T-helper 2 cell treated with Interferon-gamma antibody and Interleukin-4, amounts not matched to agents 100 ng/mL and 5 ng/mL, for 36 hours (primary cell): ENCODE results near the gene PCDHB15. TPM values are rescaled to one million over a fixed set of nuclear protein-coding genes. Genes with fewer than 3 reads are reported as not detected.
"Not testable (repeated sequence)": the region's sequence is repeated elsewhere in the genome, so short reads cannot be mapped to it uniquely, and the experiment has no call there.

Source experiments
- intact Hi-C: fragments of 100-400 bp; cut with micrococcal nuclease; formaldehyde crosslinking; loops from one replicate; pipeline ENCODE4 v1.15.1; 2023
- total RNA-seq: library from RNA; stranded (reverse); gene quantifications from 2 replicates; pipeline ENCODE4 v1.2.3, GENCODE V29; 2022

The PCDHB15 gene
- total RNA-seq = not detected in 2 replicates

GRCh38 chr5:141245250-141245717, at the start of gene PCDHB15:
TSS of gene PCDHB15 (plus strand) at chr5:141245395. CDS start at chr5:141245579, 184 bp downstream.
- intact Hi-C loops = no loop called here

- intact Hi-C loops = no loop called here
Measured at GRCh38 chr5:141196363-141196762, 48.8 kb upstream of the PCDHB15 start.

GRCh38 chr5:141199359-141200235, 45.6 kb upstream of the PCDHB15 start, which contains the start of gene PCDHB11:
TSS of gene PCDHB11 (plus strand) at chr5:141199627. CDS start at chr5:141199775, 148 bp downstream.
- intact Hi-C loops = no loop called here

- intact Hi-C loops = not testable (repeated sequence)
Measured at GRCh38 chr5:141201126-141201525, 44.1 kb upstream of the PCDHB15 start.

GRCh38 chr5:141201646-141202045, 43.5 kb upstream of the PCDHB15 start:
- intact Hi-C loops = not testable (repeated sequence)

GRCh38 chr5:141208478-141208877, 36.7 kb upstream of the PCDHB15 start, which contains the start of gene PCDHB12:
TSS of gene PCDHB12 (plus strand) at chr5:141208719. CDS start at chr5:141208908, 189 bp downstream.
- intact Hi-C loops = no loop called here

GRCh38 chr5:141210281-141210680, 34.9 kb upstream of the PCDHB15 start:
- intact Hi-C loops = not testable (repeated sequence)

GRCh38 chr5:141210849-141211248, 34.3 kb upstream of the PCDHB15 start:
- intact Hi-C loops = not testable (repeated sequence)

- intact Hi-C loops = not testable (repeated sequence)
Measured at GRCh38 chr5:141213656-141214339, 31.4 kb upstream of the PCDHB15 start, which contains the start of gene PCDHB13. TSS of gene PCDHB13 (plus strand) at chr5:141213919. CDS start at chr5:141214124, 205 bp downstream.

- intact Hi-C loops = not testable (repeated sequence)
Measured at GRCh38 chr5:141214583-141214982, 30.6 kb upstream of the PCDHB15 start.

- intact Hi-C loops = not testable (repeated sequence)
Measured at GRCh38 chr5:141215504-141215903, 29.7 kb upstream of the PCDHB15 start.

GRCh38 chr5:141216035-141216434, 29.2 kb upstream of the PCDHB15 start:
- intact Hi-C loops = not testable (repeated sequence)

- intact Hi-C loops = no loop called here
Measured at GRCh38 chr5:141223112-141223783, 21.9 kb upstream of the PCDHB15 start, which contains the start of gene PCDHB14. TSS of gene PCDHB14 (plus strand) at chr5:141223343. CDS start at chr5:141223506, 163 bp downstream.

- intact Hi-C loops = not testable (repeated sequence)
Measured at GRCh38 chr5:141224844-141225243, 20.4 kb upstream of the PCDHB15 start.

- intact Hi-C loops = not testable (repeated sequence)
Measured at GRCh38 chr5:141225421-141225820, 19.8 kb upstream of the PCDHB15 start.

GRCh38 chr5:141234109-141234667, 11.0 kb upstream of the PCDHB15 start:
- intact Hi-C loops = loop anchor here (10.0 kb wide), 2 partner anchors 181 to 359 kb away; partner anchors contain the start of genes PCDHA12, PCDHGA10 and PCDHGB7

- intact Hi-C loops = loop anchor here (10.0 kb wide), 2 partner anchors 179 to 361 kb away; partner anchors contain the start of genes PCDHA12, PCDHGA10 and PCDHGB7
Measured at GRCh38 chr5:141235922-141236321, 9.3 kb upstream of the PCDHB15 start.

GRCh38 chr5:141236516-141237313, 8.5 kb upstream of the PCDHB15 start:
- intact Hi-C loops = loop anchor here (10.0 kb wide), 2 partner anchors 178 to 362 kb away; partner anchors contain the start of genes PCDHA12, PCDHGA10 and PCDHGB7

GRCh38 chr5:141241496-141241895, 3.7 kb upstream of the PCDHB15 start:
- intact Hi-C loops = no loop called here

- intact Hi-C loops = not testable (repeated sequence)
Measured at GRCh38 chr5:141246971-141247370, 1.8 kb downstream of the PCDHB15 start.
